Hepatocyte (in vitro differentiated cells): ENCODE data around the gene UBAP2L. TPM values are rescaled to one million over a fixed set of nuclear protein-coding genes. Genes with fewer than 3 reads are reported as not detected.

Experiments used
- DNase-seq: peaks from one replicate; pipeline ENCODE4 v3.0.0-alpha.2; 2016; ENCODE audit warnings: low spot score
- H2AFZ ChIP-seq: fragments of 200-600 bp; sonication (generic); 2 replicates; pipeline ENCODE4 v1.6.0; 2016; ENCODE audit warnings: antibody characterized with exemption, mild to moderate bottlenecking
- H3K27ac ChIP-seq: fragments of 200-600 bp; sonication (generic); 2 replicates; pipeline ENCODE4 v1.5.1; 2016; ENCODE audit warnings: mild to moderate bottlenecking
- H3K27me3 ChIP-seq: fragments of 200-600 bp; sonication (generic); 2 replicates; pipeline ENCODE4 v1.6.1; 2016
- H3K36me3 ChIP-seq: fragments of 200-600 bp; sonication (generic); replicated peaks from 2 replicates; pipeline ENCODE4 v1.5.1; 2016; ENCODE audit warnings: low read depth; ENCODE audit not compliant: insufficient read depth
- H3K4me1 ChIP-seq: fragments of 200-600 bp; sonication (generic); 2 replicates; pipeline ENCODE4 v1.5.1; 2016; ENCODE audit warnings: mild to moderate bottlenecking, moderate library complexity; ENCODE audit not compliant: insufficient read depth
- H3K4me2 ChIP-seq: fragments of 200-600 bp; sonication (generic); 2 replicates; pipeline ENCODE4 v1.6.0; 2016
- H3K4me3 ChIP-seq: fragments of 200-600 bp; sonication (generic); 2 replicates; pipeline ENCODE4 v1.5.1; 2016; ENCODE audit warnings: mild to moderate bottlenecking
- H3K79me2 ChIP-seq: fragments of 200-600 bp; sonication (generic); 2 replicates; pipeline ENCODE4 v1.6.0; 2017; ENCODE audit warnings: mild to moderate bottlenecking
- H3K9me2 ChIP-seq: fragments of 200-600 bp; sonication (generic); replicated peaks from 2 replicates; pipeline ENCODE4 v1.6.0; 2017; ENCODE audit warnings: mild to moderate bottlenecking; ENCODE audit not compliant: insufficient read depth
- H3K9me3 ChIP-seq: fragments of 200-600 bp; sonication (generic); 2 replicates; pipeline ENCODE4 v1.5.1; 2016; ENCODE audit warnings: low read depth, mild to moderate bottlenecking
- H4K20me1 ChIP-seq: fragments of 200-600 bp; sonication (generic); 2 replicates; pipeline ENCODE4 v1.6.0; 2016; ENCODE audit warnings: mild to moderate bottlenecking; ENCODE audit not compliant: insufficient read depth, poor library complexity, severe bottlenecking
- EZH2 ChIP-seq: fragments of 200-600 bp; sonication (generic); IDR thresholded peaks from 2 replicates; pipeline ENCODE4 v1.6.1; 2016; ENCODE audit warnings: antibody characterized with exemption, mild to moderate bottlenecking, borderline replicate concordance
- EZH2phosphoT487 ChIP-seq: fragments of 200-600 bp; sonication (generic); IDR thresholded peaks from one replicate; pipeline ENCODE4 v1.6.1; 2018; ENCODE audit warnings: antibody characterized with exemption, mild to moderate bottlenecking, low read depth, moderate library complexity; ENCODE audit not compliant: unreplicated experiment, severe bottlenecking
- WGBS: methylation state at CpG from one replicate; pipeline ENCODE4 v1.1.6; 2016; ENCODE audit warnings: low lambda C conversion rate; ENCODE audit errors: missing lambda C conversion rate; 5-methylcytosine and 5-hydroxymethylcytosine counted together
- polyA plus RNA-seq: library from polyadenylated mRNA; unstranded; fragments of >200 nt; fragmentation: Nextera tagmentation; extraction: Ambion mirVana; gene quantifications from 2 replicates; pipeline ENCODE4 v1.2.1, GENCODE V29; 2016
- total RNA-seq: library from RNA; depleted of rRNA; stranded (reverse); fragments of >200 nt; gene quantifications from 2 replicates; pipeline ENCODE4 v1.2.3, GENCODE V29; 2014
- TF ChIP-seq, protein P1 (sequence below): fragments of 200-600 bp; sonication (generic); IDR thresholded peaks from 2 replicates; pipeline ENCODE4 v1.5.1; 2016; ENCODE audit warnings: antibody characterized with exemption, mild to moderate bottlenecking; ENCODE audit not compliant: poor library complexity

Gene UBAP2L
- total and polyA plus RNA-seq, 2 experiments from 2014 or later: 103 to 119 TPM

DNA sequence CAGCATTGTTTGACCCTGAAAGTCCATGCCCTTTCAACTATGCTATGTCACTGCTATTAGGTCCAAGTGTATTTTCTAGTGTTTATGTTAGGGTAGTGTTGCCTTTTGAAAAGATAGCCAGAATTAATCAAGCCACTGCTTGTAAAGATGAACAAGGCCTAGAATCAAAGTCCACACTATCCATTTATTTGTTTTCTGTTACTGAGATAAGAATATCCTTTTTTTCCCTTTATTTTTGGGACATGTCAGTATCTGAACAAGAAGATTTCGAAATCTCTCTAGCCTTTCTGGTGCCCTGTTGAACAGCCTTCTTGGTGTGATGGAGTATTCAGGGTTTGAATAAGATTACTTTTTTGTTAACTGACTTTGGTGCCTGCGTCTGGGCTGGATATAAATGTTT is 16.7 kb downstream of the UBAP2L start:
- no peak overlapping the region for H3K4me3 ChIP-seq
- H3K4me2 ChIP-seq: peak overlapping the region; percentile 43
- peaks cover 94% of the 10 kb centered on the region for H3K79me2 ChIP-seq
- H4K20me1 ChIP-seq: peaks cover 48% of the 10 kb centered on the region
- H3K9me3 ChIP-seq: no peaks in the 10 kb centered on the region
- 75% methylated on average over 2 of the region's 2 CpGs for WGBS
- TF ChIP-seq EZH2: no peak
- TF ChIP-seq, protein P1, sequence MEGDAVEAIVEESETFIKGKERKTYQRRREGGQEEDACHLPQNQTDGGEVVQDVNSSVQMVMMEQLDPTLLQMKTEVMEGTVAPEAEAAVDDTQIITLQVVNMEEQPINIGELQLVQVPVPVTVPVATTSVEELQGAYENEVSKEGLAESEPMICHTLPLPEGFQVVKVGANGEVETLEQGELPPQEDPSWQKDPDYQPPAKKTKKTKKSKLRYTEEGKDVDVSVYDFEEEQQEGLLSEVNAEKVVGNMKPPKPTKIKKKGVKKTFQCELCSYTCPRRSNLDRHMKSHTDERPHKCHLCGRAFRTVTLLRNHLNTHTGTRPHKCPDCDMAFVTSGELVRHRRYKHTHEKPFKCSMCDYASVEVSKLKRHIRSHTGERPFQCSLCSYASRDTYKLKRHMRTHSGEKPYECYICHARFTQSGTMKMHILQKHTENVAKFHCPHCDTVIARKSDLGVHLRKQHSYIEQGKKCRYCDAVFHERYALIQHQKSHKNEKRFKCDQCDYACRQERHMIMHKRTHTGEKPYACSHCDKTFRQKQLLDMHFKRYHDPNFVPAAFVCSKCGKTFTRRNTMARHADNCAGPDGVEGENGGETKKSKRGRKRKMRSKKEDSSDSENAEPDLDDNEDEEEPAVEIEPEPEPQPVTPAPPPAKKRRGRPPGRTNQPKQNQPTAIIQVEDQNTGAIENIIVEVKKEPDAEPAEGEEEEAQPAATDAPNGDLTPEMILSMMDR: no peak
- no peak for TF ChIP-seq EZH2phosphoT487
- H3K36me3 ChIP-seq: peaks cover 5% of the 10 kb centered on the region
- DNase-seq: no peak
- no peaks in the 10 kb centered on the region for H3K27me3 ChIP-seq
- H3K9me2 ChIP-seq: no peaks in the 10 kb centered on the region
- no peak overlapping the region for H2AFZ ChIP-seq
- peak overlapping the region; percentile 36 for H3K27ac ChIP-seq
- H3K4me1 ChIP-seq: no peaks in the 10 kb centered on the region

DNA sequence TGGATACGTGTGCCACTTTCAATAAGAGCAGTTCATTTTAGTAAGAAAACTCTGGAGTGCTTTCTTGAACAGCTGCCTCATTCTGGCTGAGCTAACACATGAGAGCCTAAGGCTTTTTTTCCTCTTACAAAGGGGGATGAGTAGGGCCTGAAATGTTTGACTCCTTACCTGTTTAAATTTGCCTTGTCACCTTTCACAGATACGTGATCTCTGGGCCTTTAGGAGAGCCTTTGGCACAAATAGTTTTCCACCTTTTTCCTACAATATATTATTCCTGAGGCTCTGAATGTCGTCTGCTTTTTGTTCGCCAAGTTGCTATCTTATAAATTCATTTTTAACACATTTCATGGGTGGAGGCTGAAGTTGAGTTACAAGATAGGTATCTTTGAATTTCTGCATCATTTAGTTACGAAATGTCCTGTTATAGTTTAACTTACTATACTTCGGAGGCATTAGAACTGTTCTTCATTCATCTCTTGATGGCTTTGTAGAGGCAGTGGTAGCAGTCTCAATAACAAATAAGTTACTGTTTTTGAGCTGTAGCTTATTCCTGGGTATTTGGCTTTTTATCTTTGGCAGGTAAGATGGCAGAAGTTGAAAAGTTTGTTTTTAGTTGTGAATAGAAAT is 17.2 kb downstream of the UBAP2L start:
- Histone ChIP-seq H3K36me3 (peaks cover 5% of the 10 kb centered on the region), H2AFZ (no peak overlapping the region), H3K4me2 (peak overlapping the region; percentile 43), H3K27me3 (no peaks in the 10 kb centered on the region), H3K9me2 (no peaks in the 10 kb centered on the region), H3K9me3 (no peaks in the 10 kb centered on the region), H3K4me3 (no peak overlapping the region), H4K20me1 (peaks cover 46% of the 10 kb centered on the region), H3K79me2 (peaks cover 94% of the 10 kb centered on the region), H3K4me1 (no peaks in the 10 kb centered on the region), H3K27ac (peak overlapping the region; percentile 36)
- TF ChIP-seq EZH2: no peak
- TF ChIP-seq, protein P1: no peak
- 85% methylated on average over 6 of the region's 6 CpGs for WGBS
- no peak for DNase-seq

DNA sequence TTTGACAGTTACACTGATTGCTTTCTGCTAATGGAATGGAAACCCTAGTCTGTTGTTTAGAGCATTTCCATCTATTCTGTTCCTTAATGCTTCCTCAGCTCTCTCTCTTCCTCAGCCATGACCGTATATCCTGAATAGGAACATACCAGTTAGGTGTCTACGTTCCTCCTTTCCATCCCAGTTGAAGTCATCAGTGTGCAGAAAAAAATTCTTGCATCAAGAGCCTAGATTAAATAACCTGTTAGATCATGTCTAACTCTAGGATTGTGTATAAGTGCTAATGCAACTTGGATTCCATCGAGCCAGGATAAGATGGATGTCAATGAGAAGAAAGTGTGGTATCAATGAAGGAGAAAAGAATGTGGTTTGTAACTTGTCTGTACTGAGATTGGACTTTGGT is 18.7 kb downstream of the UBAP2L start:
- TF ChIP-seq, protein P1: no peak
- TF ChIP-seq EZH2phosphoT487 (no peak), EZH2 (no peak)
- no peak for DNase-seq
- Histone ChIP-seq H4K20me1 (peaks cover 40% of the 10 kb centered on the region), H3K4me1 (no peaks in the 10 kb centered on the region), H3K4me3 (no peak overlapping the region), H3K27me3 (no peaks in the 10 kb centered on the region), H2AFZ (no peak overlapping the region), H3K4me2 (no peak overlapping the region), H3K36me3 (peaks cover 9% of the 10 kb centered on the region), H3K9me2 (no peaks in the 10 kb centered on the region), H3K79me2 (peaks cover 93% of the 10 kb centered on the region), H3K27ac (no peak overlapping the region), H3K9me3 (no peaks in the 10 kb centered on the region)
- WGBS: 94% methylated on average over 3 of the region's 3 CpGs

DNA sequence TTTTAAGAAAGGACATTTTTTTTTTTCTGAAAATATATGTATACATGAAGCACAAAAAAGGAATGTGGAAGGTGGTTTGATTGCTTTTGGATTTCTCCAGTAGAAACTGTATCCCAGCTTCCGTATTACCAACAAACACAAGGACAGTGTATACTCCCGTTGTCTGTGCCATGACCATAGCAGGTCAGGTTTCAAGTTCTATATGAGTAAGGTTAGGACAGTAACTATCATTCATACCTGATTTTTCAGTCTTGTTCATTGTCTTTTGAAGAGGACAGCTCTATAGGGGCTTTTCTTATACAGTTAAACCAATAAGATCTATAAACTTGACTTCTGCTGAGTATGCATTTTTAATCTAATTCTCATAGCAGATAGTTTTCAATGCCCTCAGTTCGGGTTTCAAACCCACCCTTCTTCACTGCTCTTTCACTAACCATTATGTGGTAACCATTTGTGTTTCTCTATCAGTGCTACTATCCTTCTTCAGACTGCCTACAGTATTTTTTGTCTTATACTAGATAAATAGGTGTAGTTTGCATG is 19.6 kb downstream of the UBAP2L start:
- TF ChIP-seq EZH2phosphoT487: no peak
- TF ChIP-seq EZH2: no peak
- TF ChIP-seq, protein P1: no peak
- Histone ChIP-seq H3K27me3 (no peaks in the 10 kb centered on the region), H3K4me1 (no peaks in the 10 kb centered on the region), H3K27ac (no peak overlapping the region), H4K20me1 (peaks cover 40% of the 10 kb centered on the region), H3K9me2 (no peaks in the 10 kb centered on the region), H3K9me3 (no peaks in the 10 kb centered on the region), H2AFZ (no peak overlapping the region), H3K79me2 (peaks cover 87% of the 10 kb centered on the region), H3K4me2 (no peak overlapping the region), H3K4me3 (no peak overlapping the region), H3K36me3 (peaks cover 4% of the 10 kb centered on the region)
- WGBS: 95% methylated on average over 3 of the region's 3 CpGs
- no peak for DNase-seq
